NCI-H128 (cell line): Measurements from ENCODE around the gene NXT1.
A peak's percentile ranks its signal among the peaks of the same experiment; 100 is the strongest.

Source experiments
- DNase-seq: peaks from one replicate; lab custom pipeline; 2025; ENCODE audit not compliant: unreplicated experiment; lab: John Stamatoyannopoulos, UW

Gene NXT1

DNA sequence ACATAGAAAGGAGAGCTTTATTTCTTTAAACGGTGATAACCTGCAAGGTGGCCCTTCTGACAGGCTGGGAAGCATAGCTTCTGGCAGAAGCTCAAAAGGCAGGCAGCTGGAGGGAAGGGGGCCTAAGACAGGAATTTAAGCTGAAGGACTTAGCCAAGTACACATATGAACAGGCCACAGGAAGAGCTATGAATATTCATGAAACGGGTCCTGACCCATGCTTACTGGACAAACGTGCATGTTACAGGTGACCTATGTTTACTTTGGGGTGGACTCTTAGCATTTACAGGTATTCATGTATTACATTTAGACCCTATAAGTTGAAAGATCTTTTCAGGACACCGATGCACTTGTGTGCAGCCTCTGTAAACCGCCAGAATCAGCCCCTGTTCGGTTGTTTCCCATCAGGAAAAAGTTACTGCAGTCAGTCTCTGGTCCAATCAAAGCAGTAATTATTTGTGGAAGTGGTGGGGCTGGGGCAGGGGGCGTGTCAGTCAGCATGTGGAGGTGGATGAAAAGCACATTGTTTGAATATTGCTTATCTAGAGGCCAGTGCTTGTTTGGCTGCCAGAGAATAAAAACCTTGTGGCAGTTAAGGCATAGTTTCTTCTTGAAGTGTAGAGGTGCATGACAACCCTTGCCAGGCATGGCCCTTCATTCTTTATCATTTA, 8.5 kb downstream of the NXT1 start:
- DNase-seq, result no peak

DNA sequence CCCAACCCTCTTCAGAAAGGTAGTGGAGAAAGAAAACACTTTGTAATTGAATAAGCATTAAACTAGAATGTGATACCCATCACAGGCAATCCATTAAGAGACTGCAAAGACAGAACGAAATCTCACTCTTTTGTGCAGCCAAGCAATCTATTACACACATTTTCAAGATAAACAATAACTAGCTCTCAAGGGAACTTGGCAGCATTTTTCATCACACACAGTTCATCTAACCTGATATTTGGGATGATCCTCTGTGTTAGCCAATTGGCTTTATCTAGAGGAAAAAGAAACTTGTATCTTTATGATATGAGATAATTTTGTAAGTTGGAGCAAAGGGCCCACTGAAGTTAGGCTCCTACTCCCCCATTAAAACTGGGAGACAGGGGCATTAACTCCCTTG, 9.9 kb downstream of the NXT1 start:
- no peak for DNase-seq

GRCh38 chr20:23361119-23361475, 10.5 kb downstream of the NXT1 start:
- DNase-seq, result no peak

GRCh38 chr20:23361476-23362391, 11.1 kb downstream of the NXT1 start, which contains the start of gene GZF1:
GZF1 (plus strand) TSS chr20:23362182; CDS start chr20:23364384, 2,202 bp downstream.
- peak; percentile 95 for DNase-seq

- DNase-seq, result no peak
Measured at GRCh38 chr20:23362392-23363256, 12.0 kb downstream of the NXT1 start.

- DNase-seq, result no peak
Measured at GRCh38 chr20:23363257-23363649, 12.7 kb downstream of the NXT1 start.

DNA sequence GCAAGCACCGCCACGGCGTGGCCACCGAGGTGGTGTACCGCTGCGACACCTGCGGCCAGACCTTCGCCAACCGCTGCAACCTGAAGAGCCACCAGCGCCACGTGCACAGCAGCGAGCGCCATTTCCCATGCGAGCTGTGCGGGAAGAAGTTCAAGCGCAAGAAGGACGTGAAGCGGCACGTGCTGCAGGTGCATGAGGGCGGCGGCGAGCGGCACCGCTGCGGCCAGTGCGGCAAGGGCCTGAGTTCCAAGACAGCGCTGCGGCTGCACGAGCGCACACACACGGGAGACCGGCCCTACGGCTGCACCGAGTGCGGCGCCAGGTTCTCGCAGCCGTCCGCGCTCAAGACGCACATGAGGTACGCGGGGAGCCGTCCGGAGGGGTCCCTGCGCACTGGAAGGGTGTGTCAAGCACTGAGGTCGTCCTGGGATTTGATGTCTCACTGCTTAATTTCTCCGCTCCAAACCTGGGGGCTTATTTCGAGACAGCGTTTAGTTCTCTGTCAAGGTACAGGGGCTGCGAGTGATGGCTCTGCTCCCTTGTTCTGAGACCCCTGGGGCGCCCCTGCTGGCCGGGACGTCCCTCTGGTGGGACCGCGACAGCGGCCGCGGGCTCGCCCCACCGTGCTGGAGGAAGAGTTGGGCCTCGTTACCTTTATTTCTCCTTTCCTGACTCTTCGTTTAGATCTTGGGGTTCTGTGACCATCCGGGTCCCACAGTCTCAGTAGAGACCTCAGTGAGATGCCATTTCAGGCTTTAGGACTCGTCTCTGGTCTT, 15.0 kb downstream of the NXT1 start:
- no peak for DNase-seq

DNA sequence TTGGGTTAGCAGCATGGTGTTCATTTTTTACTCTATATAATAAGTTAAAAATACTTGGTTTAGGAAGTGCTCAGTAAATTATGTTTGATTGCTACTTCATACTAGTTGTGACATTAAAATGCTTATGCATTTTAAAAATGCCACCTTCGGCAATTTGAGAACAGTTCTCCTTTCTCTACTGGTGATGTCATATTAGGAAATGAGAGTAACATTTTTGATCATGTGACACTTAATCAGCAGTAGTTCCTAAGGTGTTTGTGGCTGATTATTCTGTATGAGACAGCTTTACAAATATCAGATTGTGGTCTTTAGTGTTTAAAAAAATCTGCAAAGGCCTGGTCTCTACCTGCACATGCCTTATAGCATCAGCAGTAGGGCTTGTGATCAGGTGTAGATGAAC, 15.8 kb downstream of the NXT1 start:
- DNase-seq, result no peak

DNA sequence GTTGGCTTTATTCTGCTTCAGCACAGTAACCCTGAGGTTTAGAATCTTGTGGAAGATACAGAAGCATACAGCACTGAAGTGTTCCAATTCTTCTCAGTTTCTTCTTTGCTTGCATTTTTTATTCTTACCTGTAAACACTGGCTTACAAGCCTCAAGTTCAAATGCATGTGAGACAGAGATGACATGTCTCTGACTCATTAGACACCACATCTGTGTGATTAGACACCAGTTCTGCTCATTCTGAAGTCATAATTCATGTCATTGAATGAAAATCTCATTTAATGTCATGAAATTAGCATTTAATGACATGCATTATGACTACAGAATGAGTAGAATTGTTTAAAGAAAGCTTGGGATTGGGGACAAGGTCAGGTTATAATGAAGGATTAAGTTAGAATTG, 17.2 kb downstream of the NXT1 start:
- DNase-seq, result no peak

DNA sequence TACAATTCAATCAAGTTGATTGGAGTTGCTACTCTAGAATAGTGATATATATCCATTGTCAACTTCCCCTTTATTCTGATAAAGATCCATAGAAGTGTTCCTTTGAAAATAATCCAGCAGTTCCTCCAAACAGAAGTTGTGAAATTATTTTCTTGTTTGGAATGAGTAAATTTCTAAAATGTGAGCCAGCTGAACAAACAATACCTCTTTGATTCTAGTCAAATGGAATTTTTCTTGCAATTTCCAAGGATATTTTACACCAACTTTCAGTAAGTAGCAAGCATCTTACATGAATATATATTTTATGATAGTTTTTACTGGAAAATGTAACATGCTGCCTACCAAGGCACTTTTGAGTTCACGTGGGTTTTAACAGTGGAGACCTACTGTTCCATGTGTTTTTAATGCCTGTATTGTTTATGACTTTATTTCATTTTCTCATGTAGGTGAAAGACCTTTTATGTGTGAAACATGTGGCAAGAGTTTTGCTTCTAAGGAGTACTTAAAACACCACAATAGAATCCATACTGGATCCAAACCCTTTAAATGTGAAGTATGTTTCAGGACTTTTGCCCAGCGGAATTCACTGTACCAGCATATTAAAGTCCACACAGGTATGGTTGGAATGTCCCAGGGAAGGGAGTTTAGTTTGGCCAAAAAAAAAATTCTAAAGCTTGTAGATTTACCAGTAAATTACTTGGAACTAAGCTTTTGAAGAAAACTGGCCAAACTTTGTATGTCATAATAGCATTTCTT, 17.9 kb downstream of the NXT1 start:
- DNase-seq, result no peak

GRCh38 chr20:23369072-23369823, 18.7 kb downstream of the NXT1 start:
- no peak for DNase-seq

GRCh38 chr20:23370274-23370673, 19.7 kb downstream of the NXT1 start:
- DNase-seq, result no peak

DNA sequence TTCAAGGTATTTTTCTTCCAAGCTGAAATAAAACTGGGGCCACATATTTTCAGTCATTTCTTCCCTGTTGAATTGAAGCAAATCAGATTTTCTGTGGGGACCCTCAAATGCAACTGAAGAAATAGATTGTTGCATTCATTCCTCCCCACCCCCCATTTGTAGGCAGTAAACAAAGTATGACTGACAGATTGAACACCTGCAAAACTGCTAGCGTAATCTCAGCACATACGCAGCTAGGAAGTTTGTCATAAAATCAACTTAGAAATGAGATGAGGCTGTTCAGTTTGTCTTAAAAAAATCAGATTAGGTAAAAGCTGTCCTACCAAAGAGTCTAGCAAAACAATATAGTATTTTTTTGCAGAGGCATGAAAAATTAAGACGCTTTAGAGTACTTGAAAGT, 20.3 kb downstream of the NXT1 start:
- DNase-seq, result no peak

GRCh38 chr20:23371496-23371895, 20.9 kb downstream of the NXT1 start:
- DNase-seq, result no peak

- no peak for DNase-seq
Measured at GRCh38 chr20:23374441-23374840, 23.9 kb downstream of the NXT1 start.

DNA sequence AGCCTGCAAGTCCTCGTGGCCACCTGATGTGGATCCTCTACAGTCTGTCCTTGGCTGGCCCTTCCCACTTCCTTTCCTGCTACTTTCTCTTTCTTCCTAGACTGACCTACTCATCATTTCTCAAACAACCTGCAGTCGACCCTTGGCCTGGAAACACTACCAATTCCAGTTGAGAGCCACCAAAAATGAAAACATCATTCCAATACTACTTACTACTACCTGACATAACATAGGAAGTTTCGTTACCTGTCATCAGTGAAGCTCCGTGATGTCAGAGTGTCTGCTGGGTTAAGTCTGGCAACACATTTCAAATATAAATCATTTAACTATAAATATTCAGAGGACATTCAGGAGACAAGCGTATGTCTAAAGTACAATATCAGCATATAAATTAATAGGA, 25.2 kb downstream of the NXT1 start:
- no peak for DNase-seq

- no peak for DNase-seq
Measured at GRCh38 chr20:23379772-23380171, 29.2 kb downstream of the NXT1 start.

- DNase-seq, result no peak
Measured at GRCh38 chr20:23381876-23382275, 31.3 kb downstream of the NXT1 start.
